ENCODE data around the gene NUP93. TPM values are rescaled to one million over a fixed set of nuclear protein-coding genes. Genes with fewer than 3 reads are reported as not detected.

The NUP93 gene
- total RNA-seq, 1 experiment from 2014 or later: 60.2 TPM

DNA sequence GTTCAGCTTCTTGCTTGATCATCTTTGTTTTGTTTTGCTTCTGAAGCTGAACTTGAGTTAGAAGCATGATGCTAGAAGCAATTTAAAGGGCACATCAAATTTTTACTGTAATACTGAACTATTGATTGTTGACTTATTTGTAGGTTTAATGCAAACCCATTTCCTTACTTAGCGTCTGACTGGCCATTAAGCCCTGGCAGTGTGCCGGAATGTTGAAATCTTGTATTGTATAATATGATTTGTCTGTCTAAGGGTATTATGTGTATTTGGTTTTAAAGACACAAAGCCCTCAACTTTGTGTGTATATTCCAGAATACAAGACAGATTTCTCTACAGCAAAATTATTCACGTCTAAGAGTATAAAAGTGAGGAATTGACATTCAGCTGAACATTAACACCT is 39.7 kb downstream of the NUP93 start:
- H3K27ac Mint-ChIP-seq (ENCODE audit: low read depth, unreplicated experiment): no peak overlapping the region
- no peaks in the 10 kb centered on the region for H3K9me3 Mint-ChIP-seq (ENCODE audit: unreplicated experiment)
- H3K4me1 Mint-ChIP-seq (ENCODE audit: insufficient read depth, unreplicated experiment): peaks cover 4% of the 10 kb centered on the region
- intact Hi-C loops (cut with micrococcal nuclease): no loop called here
- ChIA-PET CTCF (interaction anchor here (1.2 to 1.5 kb wide), 2 partner anchors 9 to 21 kb away, joined by 3 to 5 read pairs; no protein-coding TSS in a partner anchor), POLR2A (interaction anchor here (0.7 kb wide), 1 partner anchor 18 kb away, joined by 3 read pairs; no protein-coding TSS in a partner anchor)
- H3K27me3 Mint-ChIP-seq (ENCODE audit: insufficient read depth, unreplicated experiment): no peaks in the 10 kb centered on the region
- no peak overlapping the region for H3K4me3 Mint-ChIP-seq (ENCODE audit: unreplicated experiment)
- BruUV-seq (replicated peaks): no TSS peak
- H3K36me3 Mint-ChIP-seq (ENCODE audit: insufficient read depth, unreplicated experiment): no peaks in the 10 kb centered on the region
- no peak for DNase-seq (ENCODE audit: unreplicated experiment)
- TF ChIP-seq, protein P1, sequence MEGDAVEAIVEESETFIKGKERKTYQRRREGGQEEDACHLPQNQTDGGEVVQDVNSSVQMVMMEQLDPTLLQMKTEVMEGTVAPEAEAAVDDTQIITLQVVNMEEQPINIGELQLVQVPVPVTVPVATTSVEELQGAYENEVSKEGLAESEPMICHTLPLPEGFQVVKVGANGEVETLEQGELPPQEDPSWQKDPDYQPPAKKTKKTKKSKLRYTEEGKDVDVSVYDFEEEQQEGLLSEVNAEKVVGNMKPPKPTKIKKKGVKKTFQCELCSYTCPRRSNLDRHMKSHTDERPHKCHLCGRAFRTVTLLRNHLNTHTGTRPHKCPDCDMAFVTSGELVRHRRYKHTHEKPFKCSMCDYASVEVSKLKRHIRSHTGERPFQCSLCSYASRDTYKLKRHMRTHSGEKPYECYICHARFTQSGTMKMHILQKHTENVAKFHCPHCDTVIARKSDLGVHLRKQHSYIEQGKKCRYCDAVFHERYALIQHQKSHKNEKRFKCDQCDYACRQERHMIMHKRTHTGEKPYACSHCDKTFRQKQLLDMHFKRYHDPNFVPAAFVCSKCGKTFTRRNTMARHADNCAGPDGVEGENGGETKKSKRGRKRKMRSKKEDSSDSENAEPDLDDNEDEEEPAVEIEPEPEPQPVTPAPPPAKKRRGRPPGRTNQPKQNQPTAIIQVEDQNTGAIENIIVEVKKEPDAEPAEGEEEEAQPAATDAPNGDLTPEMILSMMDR (IDR thresholded peaks at IDR 0.05; ENCODE audit: unreplicated experiment): no peak

DNA sequence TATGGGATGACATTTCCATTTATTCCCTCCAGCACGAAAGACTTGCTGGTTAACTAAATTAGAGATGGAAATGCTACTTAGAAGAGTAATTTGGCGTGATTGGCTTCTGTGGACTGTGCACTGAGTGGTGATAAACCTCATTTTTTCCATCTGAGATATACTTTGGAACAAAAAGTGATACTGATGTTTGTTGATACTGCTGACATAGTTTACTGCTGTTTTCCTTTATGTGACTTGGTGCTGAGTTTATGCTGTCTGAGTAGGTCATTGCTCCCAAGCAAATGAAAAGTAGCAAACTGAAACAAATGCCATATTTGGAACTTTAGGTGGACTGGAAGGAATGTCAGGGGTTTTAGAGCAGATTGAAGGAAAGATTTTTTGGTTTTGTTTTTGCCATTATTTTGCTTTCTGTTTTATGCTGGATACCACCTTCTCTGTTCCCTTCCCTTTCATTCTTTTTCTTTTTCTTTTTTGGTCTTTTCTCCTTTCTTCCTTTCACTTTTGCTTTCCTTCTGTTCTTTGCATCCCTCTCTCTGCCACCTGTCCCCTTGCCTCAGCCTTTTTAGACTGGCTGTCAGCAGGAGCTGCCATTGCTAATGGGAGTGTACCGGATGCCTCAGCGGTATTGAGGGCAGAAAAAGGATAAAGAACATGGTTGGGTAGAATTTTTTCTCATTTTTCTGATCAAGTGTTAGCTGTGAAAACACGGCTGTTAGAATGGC is 41.8 kb downstream of the NUP93 start:
- no TSS peak for BruUV-seq (replicated peaks)

DNA sequence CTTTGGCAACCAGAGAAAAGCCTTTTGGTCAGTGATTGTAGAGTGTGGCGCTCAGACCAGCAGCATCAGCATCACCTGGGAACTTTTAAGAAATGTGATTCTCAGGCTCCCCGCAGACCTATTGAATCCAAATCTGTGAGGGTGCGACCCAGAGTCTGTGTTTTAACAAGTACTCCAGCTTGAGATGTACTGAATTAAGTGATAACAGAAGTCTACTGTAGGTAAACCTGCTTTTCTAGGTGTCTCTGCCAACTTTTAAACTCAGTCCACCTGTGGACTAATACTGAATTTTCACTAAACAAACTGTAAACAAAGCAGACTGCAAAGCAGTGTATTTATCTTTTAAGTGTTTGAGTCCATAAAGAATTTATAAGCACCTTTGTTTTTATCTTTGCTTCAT is 43.6 kb downstream of the NUP93 start:
- peaks cover 17% of the 10 kb centered on the region for H3K4me1 Mint-ChIP-seq (ENCODE audit: insufficient read depth, unreplicated experiment)
- no peaks in the 10 kb centered on the region for H3K9me3 Mint-ChIP-seq (ENCODE audit: unreplicated experiment)
- no TSS peak for BruUV-seq (replicated peaks)
- no peak for DNase-seq (ENCODE audit: unreplicated experiment)
- CTCF ChIA-PET: interaction anchor here (0.6 kb wide), 1 partner anchor 9 kb away, joined by 3 read pairs; no protein-coding TSS in a partner anchor
- POLR2A ChIA-PET: no interaction called here
- TF ChIP-seq, protein P1 (IDR thresholded peaks at IDR 0.05; ENCODE audit: unreplicated experiment): no peak
- no peaks in the 10 kb centered on the region for H3K36me3 Mint-ChIP-seq (ENCODE audit: insufficient read depth, unreplicated experiment)
- no peak overlapping the region for H3K27ac Mint-ChIP-seq (ENCODE audit: low read depth, unreplicated experiment)
- no peak overlapping the region for H3K4me3 Mint-ChIP-seq (ENCODE audit: unreplicated experiment)
- no peaks in the 10 kb centered on the region for H3K27me3 Mint-ChIP-seq (ENCODE audit: insufficient read depth, unreplicated experiment)
- intact Hi-C loops (cut with micrococcal nuclease): no loop called here

More for the DNA sequence above, 41.8 kb downstream of the NUP93 start:
- H3K4me1 Mint-ChIP-seq (ENCODE audit: insufficient read depth, unreplicated experiment): peaks cover 8% of the 10 kb centered on the region
- no peaks in the 10 kb centered on the region for H3K9me3 Mint-ChIP-seq (ENCODE audit: unreplicated experiment)
- H3K27ac Mint-ChIP-seq (ENCODE audit: low read depth, unreplicated experiment): no peak overlapping the region
- no peaks in the 10 kb centered on the region for H3K36me3 Mint-ChIP-seq (ENCODE audit: insufficient read depth, unreplicated experiment)
- H3K27me3 Mint-ChIP-seq (ENCODE audit: insufficient read depth, unreplicated experiment): no peaks in the 10 kb centered on the region
- no peak for DNase-seq (ENCODE audit: unreplicated experiment)
- TF ChIP-seq, protein P1 (IDR thresholded peaks at IDR 0.05; ENCODE audit: unreplicated experiment): no peak
- intact Hi-C loops (cut with micrococcal nuclease): no loop called here
- no peak overlapping the region for H3K4me3 Mint-ChIP-seq (ENCODE audit: unreplicated experiment)
- CTCF ChIA-PET: interaction anchor here (1.0 kb wide), 1 partner anchor 95 kb away, joined by 3 read pairs; no protein-coding TSS in a partner anchor
- POLR2A ChIA-PET: interaction anchor here (0.9 kb wide), 1 partner anchor 30 kb away, joined by 4 read pairs; no protein-coding TSS in a partner anchor

DNA sequence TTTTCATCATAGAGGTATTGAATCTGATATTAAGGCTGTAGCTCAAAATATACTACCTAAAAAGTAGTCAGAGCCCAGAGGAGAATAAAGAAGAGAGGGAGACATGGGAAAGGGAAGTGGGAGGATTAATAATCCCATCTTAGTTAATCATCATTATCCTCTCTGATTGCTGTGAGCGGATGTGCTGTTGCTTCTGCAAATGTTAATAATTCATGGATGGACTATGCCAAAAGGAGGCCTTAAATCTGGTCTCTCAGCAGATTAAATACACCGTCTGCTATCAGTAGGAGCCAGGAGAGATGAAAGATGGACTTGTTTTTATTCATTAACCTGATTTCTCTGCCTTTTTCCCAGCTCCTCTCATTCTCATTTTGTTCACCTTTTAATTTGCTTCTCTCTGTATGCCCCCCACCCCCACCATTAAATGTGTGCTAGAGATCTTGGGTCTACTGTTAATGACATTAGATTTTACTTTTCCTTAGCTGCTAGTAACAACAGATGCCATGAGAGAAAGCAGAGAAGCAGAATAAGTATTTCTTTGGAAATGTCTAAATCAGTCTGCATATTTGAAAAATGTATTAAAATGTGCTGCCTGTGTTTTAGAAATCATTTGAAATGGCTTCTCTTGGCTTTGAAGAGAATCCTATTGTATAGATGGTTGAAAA is 44.2 kb downstream of the NUP93 start:
- H3K4me1 Mint-ChIP-seq (ENCODE audit: insufficient read depth, unreplicated experiment): peaks cover 17% of the 10 kb centered on the region
- TF ChIP-seq, protein P1 (IDR thresholded peaks at IDR 0.05; ENCODE audit: unreplicated experiment): no peak
- ChIA-PET CTCF (interaction anchor here (0.6 kb wide), 1 partner anchor 10 kb away, joined by 3 read pairs; no protein-coding TSS in a partner anchor), POLR2A (interaction anchor here (0.8 kb wide), 1 partner anchor 11 kb away, joined by 3 read pairs; no protein-coding TSS in a partner anchor)
- no peaks in the 10 kb centered on the region for H3K36me3 Mint-ChIP-seq (ENCODE audit: insufficient read depth, unreplicated experiment)
- no peaks in the 10 kb centered on the region for H3K9me3 Mint-ChIP-seq (ENCODE audit: unreplicated experiment)
- DNase-seq (ENCODE audit: unreplicated experiment): no peak
- no peak overlapping the region for H3K4me3 Mint-ChIP-seq (ENCODE audit: unreplicated experiment)
- BruUV-seq (replicated peaks): no TSS peak
- no peaks in the 10 kb centered on the region for H3K27me3 Mint-ChIP-seq (ENCODE audit: insufficient read depth, unreplicated experiment)
- intact Hi-C loops (cut with micrococcal nuclease): no loop called here
- H3K27ac Mint-ChIP-seq (ENCODE audit: low read depth, unreplicated experiment): no peak overlapping the region

All from MCF 10A (cell line).